Liver (tissue), 9 donors: Measurements from ENCODE around the gene PCDH9. TPM values are rescaled to one million over a fixed set of nuclear protein-coding genes. Genes with fewer than 3 reads are reported as not detected.

Source experiments
- DNase-seq: peaks from one replicate; pipeline ENCODE4 v3.0.0-alpha.2; 2017; ENCODE audit warnings: low spot score
- H3K27ac ChIP-seq, 2 donors: one replicate each; pipeline ENCODE4 v1.7.0; 2013; ENCODE audit warnings: inconsistent platforms in 2 of 2, low read length in 2 of 2, control low read depth in 1 of 2, low read depth in 1 of 2, mild to moderate bottlenecking in 1 of 2
- H3K27me3 ChIP-seq, 4 donors: one replicate each; pipeline versions ENCODE4 v1.6.1 to v1.7.0; 2013; ENCODE audit warnings: low read length in 3 of 4, inconsistent platforms in 1 of 4, mild to moderate bottlenecking in 1 of 4, moderate library complexity in 1 of 4; ENCODE audit not compliant: control insufficient read depth in 4 of 4, insufficient read depth in 4 of 4
- H3K36me3 ChIP-seq, 4 donors: one replicate each; pipeline versions ENCODE4 v1.6.1 to v1.7.0; 2013; ENCODE audit warnings: low read length in 3 of 4, mild to moderate bottlenecking in 3 of 4, low read depth in 1 of 4, moderate library complexity in 1 of 4; ENCODE audit not compliant: control insufficient read depth in 4 of 4, insufficient read depth in 3 of 4
- H3K4me1 ChIP-seq, 4 donors: one replicate each; pipeline versions ENCODE4 v1.6.1 to v1.7.0; 2013; ENCODE audit warnings: low read length in 3 of 4, mild to moderate bottlenecking in 3 of 4, moderate library complexity in 1 of 4; ENCODE audit not compliant: control insufficient read depth in 4 of 4, insufficient read depth in 4 of 4
- H3K4me3 ChIP-seq, 3 donors: one replicate each; pipeline versions ENCODE4 v1.6.1 to v1.7.0; 2013; ENCODE audit warnings: low read length in 3 of 3, control low read depth in 1 of 3, low read depth in 1 of 3, mild to moderate bottlenecking in 1 of 3
- H3K9ac ChIP-seq, 2 donors: one replicate each; pipeline ENCODE4 v1.7.0; 2013; ENCODE audit warnings: low read length in 2 of 2, mild to moderate bottlenecking in 2 of 2, moderate library complexity in 2 of 2, control low read depth in 1 of 2, low read depth in 1 of 2
- H3K9me3 ChIP-seq, 4 donors: one replicate each; pipeline versions ENCODE4 v1.6.1 to v1.7.0; 2013; ENCODE audit warnings: low read length in 3 of 4; ENCODE audit not compliant: control insufficient read depth in 4 of 4
- EGR1 ChIP-seq, 2 donors: IDR thresholded peaks; 2 replicates each; pipeline ENCODE4 v1.6.1; 2016 to 2018; ENCODE audit warnings: antibody characterized with exemption in 2 of 2, low read depth in 2 of 2
- FOXA1 ChIP-seq: IDR thresholded peaks from 2 replicates; pipeline ENCODE4 v1.6.1; 2016; ENCODE audit warnings: antibody characterized with exemption
- FOXA2 ChIP-seq: IDR thresholded peaks from 2 replicates; pipeline ENCODE4 v1.6.1; 2016; ENCODE audit warnings: antibody characterized with exemption
- GABPA ChIP-seq, 2 donors: IDR thresholded peaks in 1 of 2; conservative IDR thresholded peaks in 1 of 2; 2 replicates each; pipeline ENCODE4 v1.6.1; 2016; ENCODE audit warnings: antibody characterized with exemption in 2 of 2, mild to moderate bottlenecking in 1 of 2, moderate library complexity in 1 of 2
- HNF4A ChIP-seq, 2 donors: conservative IDR thresholded peaks; 2 replicates each; pipeline ENCODE4 v1.6.1; 2016; ENCODE audit warnings: antibody characterized with exemption in 2 of 2, mild to moderate bottlenecking in 2 of 2
- HNF4G ChIP-seq: IDR thresholded peaks from 2 replicates; pipeline ENCODE4 v1.6.1; 2016; ENCODE audit warnings: antibody characterized with exemption
- JUND ChIP-seq, 2 donors: IDR thresholded peaks; 2 replicates each; pipeline ENCODE4 v1.6.1; 2016; ENCODE audit warnings: antibody characterized with exemption in 2 of 2
- NR2F2 ChIP-seq: IDR thresholded peaks from 2 replicates; pipeline ENCODE4 v1.6.1; 2016; ENCODE audit warnings: antibody characterized with exemption
- RAD21 ChIP-seq, 2 donors: IDR thresholded peaks; 2 replicates each; pipeline ENCODE4 v1.6.1; 2016; ENCODE audit warnings: antibody characterized with exemption in 2 of 2, mild to moderate bottlenecking in 2 of 2
- RXRA ChIP-seq, 2 donors: IDR thresholded peaks; 2 replicates each; pipeline ENCODE4 v1.6.1; 2017 to 2018; ENCODE audit warnings: antibody characterized with exemption in 2 of 2, mild to moderate bottlenecking in 1 of 2
- SP1 ChIP-seq: IDR thresholded peaks from 2 replicates; pipeline ENCODE4 v1.6.1; 2018; ENCODE audit warnings: antibody characterized with exemption, mild to moderate bottlenecking
- YY1 ChIP-seq: IDR thresholded peaks from 2 replicates; pipeline ENCODE4 v1.6.1; 2016; ENCODE audit warnings: antibody characterized with exemption, mild to moderate bottlenecking
- WGBS: extraction: QIAGEN DNeasy Blood & Tissue Kit; methylation state at CpG from one replicate; pipeline ENCODE4 v1.1.7; 2013; 5-methylcytosine and 5-hydroxymethylcytosine counted together
- polyA plus RNA-seq, 2 donors: library from polyadenylated mRNA; stranded (reverse) in 1 of 2; unstranded in 1 of 2; fragments of 200-250 nt in 1 of 2; fragments of >200 nt in 1 of 2; fragmentation: Nextera tagmentation in 1 of 2; extraction: Ambion mirVana in 1 of 2; gene quantifications; one replicate each; pipeline versions ENCODE4 v1.2.1 to v1.2.3, GENCODE V29; 2013 to 2015
- total RNA-seq, 2 donors: library from RNA; depleted of rRNA; stranded (reverse); fragments of >200 nt; gene quantifications; one replicate each; pipeline ENCODE4 v1.2.3, GENCODE V29; 2014
- TF ChIP-seq, protein P1 (sequence below): IDR thresholded peaks from 2 replicates; pipeline ENCODE4 v1.6.1; 2016; ENCODE audit warnings: antibody characterized with exemption
- TF ChIP-seq, protein P2 (sequence below): IDR thresholded peaks from 2 replicates; pipeline ENCODE4 v1.6.1; 2016; ENCODE audit warnings: antibody characterized with exemption
- TF ChIP-seq, protein P3 (sequence below): IDR thresholded peaks from 2 replicates; pipeline ENCODE4 v1.6.1; 2016; ENCODE audit warnings: antibody characterized with exemption, mild to moderate bottlenecking
- TF ChIP-seq, protein P4 (sequence below): fragments of 150-350 bp; IDR thresholded peaks from 2 replicates; pipeline ENCODE4 v1.5.1; 2017; ENCODE audit warnings: improper control_type of control experiment, low read depth, low read length; ENCODE audit not compliant: missing input control
- TF ChIP-seq, protein P5 (sequence below): IDR thresholded peaks from 2 replicates; pipeline ENCODE4 v1.6.1; 2016; ENCODE audit warnings: antibody characterized with exemption
- donor health status: healthy.
- donor health status: healthy.
- donor health status: healthy.
- donor health status: healthy.
- donor health status: healthy.

PCDH9 gene
- total and polyA plus RNA-seq, 4 donors = 0.90 to 4.0 (median 2.2) TPM

DNA sequence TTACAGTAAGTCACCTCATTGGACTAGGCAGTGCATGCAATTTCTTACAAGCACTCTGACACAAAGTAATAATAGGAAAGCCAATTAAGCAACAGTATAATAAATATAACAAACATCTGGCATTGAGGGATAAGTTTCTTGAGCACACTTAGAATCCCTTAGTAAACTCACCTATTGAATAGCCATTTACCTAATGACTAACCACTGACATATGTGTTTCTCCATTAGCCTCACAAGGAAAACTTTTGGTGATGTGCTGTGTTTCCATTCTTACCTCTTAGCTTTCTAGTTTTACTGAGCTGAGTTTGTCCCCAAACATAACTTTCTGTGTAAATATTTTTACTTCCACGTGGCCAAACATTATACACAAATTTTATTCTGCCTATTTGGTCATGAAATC, 47.4 kb upstream of the PCDH9 start:
- H3K27ac ChIP-seq = no peak overlapping the region
- H3K4me3 ChIP-seq = no peak overlapping the region
- H3K9ac ChIP-seq = no peak overlapping the region
- DNase-seq = no peak
- no peaks in the 10 kb centered on the region for H3K27me3 ChIP-seq
- no peaks in the 10 kb centered on the region for H3K4me1 ChIP-seq
- H3K9me3 ChIP-seq = peaks cover 0 to 3% (median 0%) of the 10 kb centered on the region in 4 donors
- WGBS = 44% methylated on average over 1 of the region's 1 CpG
- TF ChIP-seq HNF4A (conservative IDR thresholded peaks at IDR 0.05) = no peak
- TF ChIP-seq, protein P1, sequence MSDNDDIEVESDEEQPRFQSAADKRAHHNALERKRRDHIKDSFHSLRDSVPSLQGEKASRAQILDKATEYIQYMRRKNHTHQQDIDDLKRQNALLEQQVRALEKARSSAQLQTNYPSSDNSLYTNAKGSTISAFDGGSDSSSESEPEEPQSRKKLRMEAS = no peak
- no peak for TF ChIP-seq RXRA (IDR thresholded peaks at IDR 0.05)
- TF ChIP-seq EGR1 (IDR thresholded peaks at IDR 0.05; ENCODE audit: low read depth in 2 of 2) = no peak
- TF ChIP-seq GABPA (IDR thresholded peaks at IDR 0.05 in 1 of 2, conservative IDR thresholded peaks at IDR 0.05 in 1 of 2) = no peak
- no peak for TF ChIP-seq FOXA2
- TF ChIP-seq RAD21 (IDR thresholded peaks at IDR 0.05) = no peak
- no peak for TF ChIP-seq YY1
- TF ChIP-seq HNF4G = no peak
- TF ChIP-seq SP1 = no peak
- TF ChIP-seq, protein P2, sequence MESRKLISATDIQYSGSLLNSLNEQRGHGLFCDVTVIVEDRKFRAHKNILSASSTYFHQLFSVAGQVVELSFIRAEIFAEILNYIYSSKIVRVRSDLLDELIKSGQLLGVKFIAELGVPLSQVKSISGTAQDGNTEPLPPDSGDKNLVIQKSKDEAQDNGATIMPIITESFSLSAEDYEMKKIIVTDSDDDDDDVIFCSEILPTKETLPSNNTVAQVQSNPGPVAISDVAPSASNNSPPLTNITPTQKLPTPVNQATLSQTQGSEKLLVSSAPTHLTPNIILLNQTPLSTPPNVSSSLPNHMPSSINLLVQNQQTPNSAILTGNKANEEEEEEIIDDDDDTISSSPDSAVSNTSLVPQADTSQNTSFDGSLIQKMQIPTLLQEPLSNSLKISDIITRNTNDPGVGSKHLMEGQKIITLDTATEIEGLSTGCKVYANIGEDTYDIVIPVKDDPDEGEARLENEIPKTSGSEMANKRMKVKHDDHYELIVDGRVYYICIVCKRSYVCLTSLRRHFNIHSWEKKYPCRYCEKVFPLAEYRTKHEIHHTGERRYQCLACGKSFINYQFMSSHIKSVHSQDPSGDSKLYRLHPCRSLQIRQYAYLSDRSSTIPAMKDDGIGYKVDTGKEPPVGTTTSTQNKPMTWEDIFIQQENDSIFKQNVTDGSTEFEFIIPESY = no peak
- no peak for TF ChIP-seq NR2F2
- TF ChIP-seq, protein P3, sequence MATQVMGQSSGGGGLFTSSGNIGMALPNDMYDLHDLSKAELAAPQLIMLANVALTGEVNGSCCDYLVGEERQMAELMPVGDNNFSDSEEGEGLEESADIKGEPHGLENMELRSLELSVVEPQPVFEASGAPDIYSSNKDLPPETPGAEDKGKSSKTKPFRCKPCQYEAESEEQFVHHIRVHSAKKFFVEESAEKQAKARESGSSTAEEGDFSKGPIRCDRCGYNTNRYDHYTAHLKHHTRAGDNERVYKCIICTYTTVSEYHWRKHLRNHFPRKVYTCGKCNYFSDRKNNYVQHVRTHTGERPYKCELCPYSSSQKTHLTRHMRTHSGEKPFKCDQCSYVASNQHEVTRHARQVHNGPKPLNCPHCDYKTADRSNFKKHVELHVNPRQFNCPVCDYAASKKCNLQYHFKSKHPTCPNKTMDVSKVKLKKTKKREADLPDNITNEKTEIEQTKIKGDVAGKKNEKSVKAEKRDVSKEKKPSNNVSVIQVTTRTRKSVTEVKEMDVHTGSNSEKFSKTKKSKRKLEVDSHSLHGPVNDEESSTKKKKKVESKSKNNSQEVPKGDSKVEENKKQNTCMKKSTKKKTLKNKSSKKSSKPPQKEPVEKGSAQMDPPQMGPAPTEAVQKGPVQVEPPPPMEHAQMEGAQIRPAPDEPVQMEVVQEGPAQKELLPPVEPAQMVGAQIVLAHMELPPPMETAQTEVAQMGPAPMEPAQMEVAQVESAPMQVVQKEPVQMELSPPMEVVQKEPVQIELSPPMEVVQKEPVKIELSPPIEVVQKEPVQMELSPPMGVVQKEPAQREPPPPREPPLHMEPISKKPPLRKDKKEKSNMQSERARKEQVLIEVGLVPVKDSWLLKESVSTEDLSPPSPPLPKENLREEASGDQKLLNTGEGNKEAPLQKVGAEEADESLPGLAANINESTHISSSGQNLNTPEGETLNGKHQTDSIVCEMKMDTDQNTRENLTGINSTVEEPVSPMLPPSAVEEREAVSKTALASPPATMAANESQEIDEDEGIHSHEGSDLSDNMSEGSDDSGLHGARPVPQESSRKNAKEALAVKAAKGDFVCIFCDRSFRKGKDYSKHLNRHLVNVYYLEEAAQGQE = no peak
- TF ChIP-seq FOXA1 = no peak
- TF ChIP-seq, protein P4, sequence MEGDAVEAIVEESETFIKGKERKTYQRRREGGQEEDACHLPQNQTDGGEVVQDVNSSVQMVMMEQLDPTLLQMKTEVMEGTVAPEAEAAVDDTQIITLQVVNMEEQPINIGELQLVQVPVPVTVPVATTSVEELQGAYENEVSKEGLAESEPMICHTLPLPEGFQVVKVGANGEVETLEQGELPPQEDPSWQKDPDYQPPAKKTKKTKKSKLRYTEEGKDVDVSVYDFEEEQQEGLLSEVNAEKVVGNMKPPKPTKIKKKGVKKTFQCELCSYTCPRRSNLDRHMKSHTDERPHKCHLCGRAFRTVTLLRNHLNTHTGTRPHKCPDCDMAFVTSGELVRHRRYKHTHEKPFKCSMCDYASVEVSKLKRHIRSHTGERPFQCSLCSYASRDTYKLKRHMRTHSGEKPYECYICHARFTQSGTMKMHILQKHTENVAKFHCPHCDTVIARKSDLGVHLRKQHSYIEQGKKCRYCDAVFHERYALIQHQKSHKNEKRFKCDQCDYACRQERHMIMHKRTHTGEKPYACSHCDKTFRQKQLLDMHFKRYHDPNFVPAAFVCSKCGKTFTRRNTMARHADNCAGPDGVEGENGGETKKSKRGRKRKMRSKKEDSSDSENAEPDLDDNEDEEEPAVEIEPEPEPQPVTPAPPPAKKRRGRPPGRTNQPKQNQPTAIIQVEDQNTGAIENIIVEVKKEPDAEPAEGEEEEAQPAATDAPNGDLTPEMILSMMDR = no peak
- TF ChIP-seq JUND (IDR thresholded peaks at IDR 0.05) = no peak
- TF ChIP-seq, protein P5, sequence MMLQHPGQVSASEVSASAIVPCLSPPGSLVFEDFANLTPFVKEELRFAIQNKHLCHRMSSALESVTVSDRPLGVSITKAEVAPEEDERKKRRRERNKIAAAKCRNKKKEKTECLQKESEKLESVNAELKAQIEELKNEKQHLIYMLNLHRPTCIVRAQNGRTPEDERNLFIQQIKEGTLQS = no peak
- no peaks in the 10 kb centered on the region for H3K36me3 ChIP-seq
